Esophagus muscularis mucosa (tissue), 4 donors: Measurements from ENCODE around the gene SIRPD. TPM values are rescaled to one million over a fixed set of nuclear protein-coding genes. Genes with fewer than 3 reads are reported as not detected.

Experiments
- DNase-seq: peaks from one replicate; pipeline ENCODE4 v3.0.0-alpha.2; 2017; ENCODE audit errors: extremely low spot score
- H3K27ac ChIP-seq, 4 donors: fragments of 200-600 bp; sonication (generic); replicated peaks in 1 of 4; 1 replicate in 3 of 4; 2 replicates in 1 of 4; pipeline ENCODE4 v1.5.1; 2016 to 2019; ENCODE audit warnings: mild to moderate bottlenecking in 1 of 4
- H3K27me3 ChIP-seq, 4 donors: fragments of 200-600 bp; sonication (generic); one replicate each; pipeline versions ENCODE4 v1.5.1 to v1.6.0; 2016 to 2019
- H3K36me3 ChIP-seq, 4 donors: fragments of 200-600 bp; sonication (generic); one replicate each; pipeline ENCODE4 v1.5.1; 2016 to 2019
- H3K4me1 ChIP-seq, 4 donors: fragments of 200-600 bp; sonication (generic); one replicate each; pipeline ENCODE4 v1.5.1; 2016 to 2019
- H3K4me3 ChIP-seq, 4 donors: fragments of 200-600 bp; sonication (generic); 1 replicate in 2 of 4; 2 replicates in 2 of 4; pipeline ENCODE4 v1.5.1; 2016 to 2019; ENCODE audit warnings: mild to moderate bottlenecking in 4 of 4, moderate library complexity in 1 of 4
- H3K9me3 ChIP-seq, 4 donors: fragments of 200-600 bp; sonication (generic); 1 replicate in 3 of 4; 2 replicates in 1 of 4; pipeline ENCODE4 v1.5.1; 2016 to 2019
- CTCF ChIP-seq, 3 experiments: fragments of 200-600 bp in 2 of 3; fragments of 450-650 bp in 1 of 3; sonication (generic) in 2 of 3; IDR thresholded peaks; one replicate each; pipeline ENCODE4 v1.5.1; 2017 to 2019; ENCODE audit warnings: antibody characterized with exemption in 3 of 3, mild to moderate bottlenecking in 2 of 3, moderate library complexity in 1 of 3
- EP300 ChIP-seq: sonication (generic); formaldehyde crosslinking; IDR thresholded peaks from one replicate; pipeline ENCODE4 v1.6.1; 2017; ENCODE audit warnings: antibody characterized with exemption
- POLR2A ChIP-seq: fragments of 450-650 bp; IDR thresholded peaks from one replicate; pipeline ENCODE4 v1.6.1; 2017; ENCODE audit warnings: antibody characterized with exemption, moderate library complexity, mild to moderate bottlenecking, low read depth
- POLR2AphosphoS5 ChIP-seq, 2 donors: sonication (generic); formaldehyde crosslinking; IDR thresholded peaks; one replicate each; pipeline ENCODE4 v1.6.1; 2017; ENCODE audit warnings: antibody characterized with exemption in 2 of 2
- WGBS: methylation state at CpG from one replicate; pipeline ENCODE4 v1.1.5; 2018; 5-methylcytosine and 5-hydroxymethylcytosine counted together
- intact Hi-C: fragments of 100-400 bp; cut with DNase I; formaldehyde crosslinking; loops from one replicate; pipeline ENCODE4 v1.15.1; 2023
- total RNA-seq, 4 donors: library from RNA; depleted of rRNA; stranded (reverse); fragments of >200 nt; gene quantifications; one replicate each; pipeline versions ENCODE4 v1.1.0 to v1.2.1, GENCODE V29; 2016

The SIRPD gene
- total RNA-seq, 4 donors from 2014 or later: not detected

GRCh38 chr20:1565461-1565860 lies 8.0 kb upstream of the SIRPD start:
- intact Hi-C loops: no loop called here
- 95% methylated on average over 2 of the region's 2 CpGs for whole genome bisulfite sequencing
- Histone ChIP-seq H3K4me1 (no peaks in the 10 kb centered on the region), H3K4me3 (no peak overlapping the region), H3K9me3 (no peaks in the 10 kb centered on the region), H3K27me3 (peaks cover 0 to 14% (median 0%) of the 10 kb centered on the region in 4 donors), H3K36me3 (no peaks in the 10 kb centered on the region), H3K27ac (no peak overlapping the region)
- no peak for DNase-seq
- TF ChIP-seq POLR2A (no peak), EP300 (no peak), CTCF (IDR thresholded peaks at IDR 0.05) (no peak)

GRCh38 chr20:1563598-1563997 lies 6.1 kb upstream of the SIRPD start:
- TF ChIP-seq EP300 (no peak), POLR2AphosphoS5 (IDR thresholded peaks at IDR 0.05) (no peak), POLR2A (no peak), CTCF (IDR thresholded peaks at IDR 0.05) (no peak)
- no peaks in the 10 kb centered on the region for H3K4me1 ChIP-seq
- no peak overlapping the region for H3K27ac ChIP-seq
- DNase-seq: no peak
- H3K36me3 ChIP-seq: no peaks in the 10 kb centered on the region
- intact Hi-C loops: no loop called here
- H3K9me3 ChIP-seq: no peaks in the 10 kb centered on the region
- 87% methylated on average over 2 of the region's 2 CpGs for WGBS
- H3K27me3 ChIP-seq: peaks cover 0 to 14% (median 0%) of the 10 kb centered on the region in 4 donors
- H3K4me3 ChIP-seq: no peak overlapping the region

GRCh38 chr20:1562622-1563021 lies 5.1 kb upstream of the SIRPD start:
- Histone ChIP-seq H3K27ac (no peak overlapping the region), H3K4me3 (no peak overlapping the region), H3K9me3 (no peaks in the 10 kb centered on the region), H3K36me3 (no peaks in the 10 kb centered on the region), H3K27me3 (peaks cover 0 to 14% (median 0%) of the 10 kb centered on the region in 4 donors), H3K4me1 (no peaks in the 10 kb centered on the region)
- no peak for DNase-seq
- 74% methylated on average over 2 of the region's 2 CpGs for WGBS
- no peak for TF ChIP-seq EP300
- no peak for TF ChIP-seq CTCF (IDR thresholded peaks at IDR 0.05)
- no peak for TF ChIP-seq POLR2AphosphoS5 (IDR thresholded peaks at IDR 0.05)
- no peak for TF ChIP-seq POLR2A
- intact Hi-C loops: no loop called here

GRCh38 chr20:1561350-1561749 lies 3.8 kb upstream of the SIRPD start:
- no peak for DNase-seq
- intact Hi-C loops: no loop called here

More at GRCh38 chr20:1561350-1561749, 3.8 kb upstream of the SIRPD start:
- WGBS: 64% methylated on average over 2 of the region's 2 CpGs
- Histone ChIP-seq H3K4me1 (no peaks in the 10 kb centered on the region), H3K4me3 (no peak overlapping the region), H3K27me3 (peaks cover 0 to 14% (median 0%) of the 10 kb centered on the region in 4 donors), H3K36me3 (no peaks in the 10 kb centered on the region), H3K27ac (no peak overlapping the region), H3K9me3 (no peaks in the 10 kb centered on the region)
- TF ChIP-seq EP300 (no peak), CTCF (IDR thresholded peaks at IDR 0.05) (no peak), POLR2AphosphoS5 (IDR thresholded peaks at IDR 0.05) (no peak), POLR2A (no peak)
